Stimulated activated CD4-positive, alpha-beta T cell treated with anti-CD3 and anti-CD28 coated beads, TNF-alpha, amount 100 ng/mL, for 4 hours (primary cell): ENCODE measurements around the gene UPP1.
"Not testable (repeated sequence)": the region's sequence is repeated elsewhere in the genome, so short reads cannot be mapped to it uniquely, and the experiment has no call there.

ENCODE experiments used
- DNase-seq, 3 experiments: peaks; one replicate each; pipeline ENCODE4 v3.0.0-alpha.2; 2020; ENCODE audit warnings: low read depth in 3 of 3

UPP1 gene

DNA sequence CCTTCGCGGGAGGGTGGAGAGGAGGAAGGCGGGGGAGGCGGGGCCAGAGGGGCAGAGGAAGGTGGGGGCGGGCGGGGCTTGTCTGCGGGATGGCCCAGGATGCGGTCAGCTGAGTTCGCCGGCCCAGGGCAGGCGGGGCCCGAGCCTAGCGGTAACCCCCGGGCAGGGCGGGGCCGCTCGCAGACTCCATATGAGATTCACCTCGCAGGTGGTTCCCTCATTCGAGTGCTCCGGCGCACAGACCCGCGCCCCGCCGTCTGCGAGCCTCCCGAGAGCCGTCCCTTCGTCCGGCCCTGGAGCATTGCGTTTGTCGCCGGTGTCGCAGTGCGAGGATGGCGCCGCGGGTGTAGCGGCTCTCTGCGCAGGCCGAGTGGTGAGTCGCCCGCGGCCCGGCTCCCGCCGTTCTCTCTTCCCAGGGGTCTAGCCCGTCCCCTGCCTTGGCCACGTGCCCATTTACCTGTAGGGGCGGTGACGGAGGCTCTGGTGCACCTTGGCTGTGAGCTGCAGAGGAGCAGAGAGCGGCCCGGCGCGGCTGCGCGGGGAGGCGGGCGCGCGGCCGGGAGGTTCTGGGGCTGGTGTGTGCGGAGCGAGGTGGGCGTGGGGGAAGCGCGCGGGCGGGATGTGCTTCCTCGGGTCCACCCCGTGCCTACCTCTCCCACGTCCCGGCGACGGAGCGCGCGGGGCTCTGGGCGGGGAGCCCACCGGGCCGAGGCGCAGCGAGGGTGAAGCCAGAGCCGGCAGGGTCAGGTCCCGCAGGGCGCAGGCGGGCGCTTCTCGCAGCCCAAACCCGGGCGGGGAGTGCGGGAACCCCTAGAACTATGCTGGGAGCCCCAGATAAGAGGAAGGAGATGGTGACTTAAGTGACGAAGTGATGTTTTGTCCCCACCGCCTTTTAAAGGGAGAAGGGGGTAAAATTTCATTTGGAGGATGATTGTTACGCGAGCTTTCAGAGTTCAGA is at the start of gene UPP1:
Gene UPP1, plus strand, starts transcription at position 220 of the 958 bp plus-strand sequence. CDS start 5,519 bp downstream, outside the sequence.
- peak; percentile 63 to 84 (median 67) for DNase-seq

DNA sequence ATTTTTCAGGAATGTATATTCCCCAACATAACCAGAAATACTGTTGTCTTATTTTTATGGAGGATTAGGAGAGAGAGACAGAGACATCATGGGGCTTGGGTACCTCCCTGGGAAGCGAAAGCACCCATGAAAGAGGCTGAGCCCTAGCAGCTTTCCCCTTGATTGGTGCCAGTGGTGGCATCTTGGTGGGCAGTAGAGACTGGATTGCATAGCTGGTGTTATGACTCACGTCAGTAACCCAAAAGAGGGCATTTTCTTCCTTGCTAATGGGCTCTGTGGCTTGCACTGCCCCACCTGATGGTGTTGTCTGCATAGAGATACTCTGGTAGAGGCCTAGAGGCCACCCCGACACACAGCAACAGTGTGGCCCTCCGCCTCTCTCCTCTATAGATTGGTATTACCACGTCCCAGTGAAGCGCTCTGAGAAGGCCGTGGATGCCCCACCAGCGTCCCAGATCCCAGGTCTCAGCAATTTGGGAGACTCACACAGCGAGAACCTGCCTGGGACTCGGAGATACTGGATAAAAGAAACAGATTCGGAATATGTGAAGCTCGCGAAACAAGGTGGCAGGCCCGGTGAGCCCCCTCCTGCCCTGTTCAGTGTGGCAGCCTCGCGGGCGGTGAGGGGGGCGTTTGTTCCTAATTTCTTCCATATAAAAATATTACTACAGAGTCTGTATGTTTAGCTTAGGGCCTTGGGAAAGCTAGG is 48.0 kb upstream of the UPP1 start:
- DNase-seq, result no peak

DNA sequence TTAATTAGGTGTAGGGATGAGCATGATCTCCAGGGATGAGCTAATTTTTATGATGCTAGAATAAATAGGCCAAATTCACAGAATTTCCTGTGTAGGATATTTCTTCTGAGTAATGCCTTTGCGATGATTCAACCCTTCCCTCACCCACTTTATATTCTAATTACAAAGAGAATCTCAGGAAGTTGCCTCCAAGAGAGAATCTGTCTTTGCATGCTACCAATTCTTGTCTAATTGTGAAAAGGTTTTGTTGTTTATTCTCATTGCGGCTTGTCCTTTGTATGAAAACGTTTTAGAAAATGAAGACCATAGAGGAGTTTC is 47.5 kb upstream of the UPP1 start:
- DNase-seq, result no peak

DNA sequence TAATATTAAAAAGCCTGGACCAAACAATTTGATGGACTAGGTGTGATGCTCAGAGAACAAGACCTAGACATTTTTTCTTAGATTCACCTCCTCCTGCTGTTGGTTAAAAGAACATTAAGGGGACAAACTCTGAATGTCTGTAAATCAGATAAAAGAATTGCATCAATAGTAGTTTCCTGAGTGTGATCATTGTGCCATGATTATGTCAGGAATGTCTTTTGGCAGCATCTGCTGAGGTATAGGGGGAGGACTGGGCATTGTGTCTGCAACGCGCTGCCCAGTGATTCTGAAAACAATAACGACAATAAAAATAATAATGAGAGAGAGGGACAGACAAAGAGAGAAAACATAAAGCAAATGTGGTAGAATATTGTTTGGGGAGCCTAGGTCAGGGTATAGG is 46.8 kb upstream of the UPP1 start:
- DNase-seq, result no peak

DNA sequence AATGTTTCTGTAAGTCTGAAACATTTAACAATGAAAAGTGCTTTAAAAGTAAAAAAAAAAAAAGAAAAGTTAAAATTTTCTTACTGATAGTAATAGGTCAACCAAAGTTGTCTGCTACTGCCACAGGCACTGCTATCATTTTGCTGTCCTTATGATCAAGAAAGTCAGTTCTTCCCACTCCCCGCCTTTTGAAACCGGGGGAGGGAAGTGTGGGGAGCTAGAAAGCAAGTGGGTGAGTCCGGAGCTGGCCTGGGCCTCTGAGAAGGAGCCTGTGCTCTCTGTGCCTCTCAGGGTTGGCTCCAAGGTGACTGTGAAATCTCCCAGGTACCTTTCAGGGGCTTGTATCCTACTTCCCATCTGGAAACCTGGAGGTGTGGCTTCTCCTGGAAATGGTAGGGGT is 46.4 kb upstream of the UPP1 start:
- no peak for DNase-seq

DNA sequence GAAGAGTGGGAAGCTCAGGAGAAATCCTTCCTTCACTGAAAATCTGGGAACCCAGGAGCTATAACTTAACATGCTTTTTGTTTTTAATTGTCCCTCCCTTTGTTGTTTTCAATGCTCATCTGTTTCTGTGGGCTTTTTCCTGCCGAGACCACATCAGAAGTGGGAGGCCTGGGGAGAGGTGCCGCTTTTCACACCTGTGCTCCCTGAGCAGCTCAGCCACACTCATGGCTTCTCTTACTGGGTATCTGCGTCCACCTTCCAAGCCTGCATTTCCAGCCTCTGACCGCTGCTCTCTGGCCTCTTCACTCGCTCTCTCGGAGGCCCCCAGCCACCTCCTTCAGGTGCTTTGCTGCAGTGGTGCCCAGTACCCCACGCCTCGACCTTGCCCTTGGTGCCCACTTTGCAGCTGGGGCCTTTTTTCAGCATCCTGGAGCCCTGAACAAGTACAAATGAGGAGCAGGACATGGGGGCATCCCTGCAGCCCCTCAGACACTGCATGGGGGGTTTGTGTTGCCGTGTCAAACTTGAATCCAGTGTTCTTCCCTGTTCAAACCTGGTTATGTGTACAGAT is 43.8 kb upstream of the UPP1 start:
- DNase-seq, result no peak

DNA sequence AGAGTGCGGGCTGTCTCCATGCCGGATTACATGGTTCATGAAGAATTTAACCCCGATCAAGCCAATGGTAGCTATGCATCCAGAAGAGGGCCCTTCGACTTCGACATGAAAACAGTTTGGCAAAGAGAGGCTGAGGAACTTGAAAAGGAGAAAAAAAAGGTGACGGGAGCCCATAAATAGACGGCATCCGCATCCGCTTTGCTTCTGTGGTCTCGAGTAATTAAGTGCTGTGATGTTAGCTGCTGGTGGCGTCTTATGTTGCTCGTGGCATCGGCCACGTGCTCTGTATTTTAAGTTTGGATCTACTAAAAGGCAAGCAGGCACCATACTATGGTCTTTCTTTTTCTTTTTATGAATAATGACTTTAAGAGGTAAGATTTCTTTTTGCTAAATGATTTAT is 42.6 kb upstream of the UPP1 start:
- no peak for DNase-seq

DNA sequence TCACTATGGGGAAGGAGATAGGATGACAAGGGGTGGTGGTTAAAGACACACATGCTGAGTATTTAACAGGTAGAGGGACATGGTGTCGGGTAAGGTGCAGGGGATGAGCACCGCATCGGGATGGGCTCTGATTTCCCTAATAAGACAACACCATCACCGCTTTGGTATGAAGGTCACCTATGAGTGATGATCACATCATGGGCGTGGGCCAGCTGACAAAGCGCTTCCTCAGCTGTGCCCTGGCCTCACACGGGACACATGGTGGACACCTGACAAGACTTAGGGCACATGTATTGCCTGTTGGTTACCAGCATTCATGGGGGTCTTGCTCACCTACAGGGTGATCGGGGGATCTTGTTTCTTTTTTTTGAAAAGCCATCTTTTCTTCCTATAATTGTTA is 41.0 kb upstream of the UPP1 start:
- no peak for DNase-seq

DNA sequence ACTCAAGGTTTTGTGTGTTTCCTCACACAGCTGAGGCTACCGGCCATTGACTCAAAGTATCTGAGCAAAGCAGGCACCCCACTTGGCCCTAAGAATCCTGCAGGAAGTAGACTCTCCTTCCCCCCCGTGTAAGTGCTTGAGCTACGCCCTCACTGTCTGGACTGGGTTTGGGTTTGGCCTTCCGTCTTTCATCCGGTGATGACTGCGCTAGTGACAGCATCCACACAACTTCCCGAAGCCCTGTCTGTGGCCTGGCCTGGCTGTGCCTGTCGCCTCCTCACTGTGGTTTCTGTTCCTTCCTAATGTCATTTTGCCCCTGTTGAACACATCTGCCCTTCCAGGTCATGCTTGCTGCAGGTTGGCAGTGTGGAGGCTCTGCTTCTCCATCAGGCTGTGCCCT is 39.2 kb upstream of the UPP1 start:
- no peak for DNase-seq

DNA sequence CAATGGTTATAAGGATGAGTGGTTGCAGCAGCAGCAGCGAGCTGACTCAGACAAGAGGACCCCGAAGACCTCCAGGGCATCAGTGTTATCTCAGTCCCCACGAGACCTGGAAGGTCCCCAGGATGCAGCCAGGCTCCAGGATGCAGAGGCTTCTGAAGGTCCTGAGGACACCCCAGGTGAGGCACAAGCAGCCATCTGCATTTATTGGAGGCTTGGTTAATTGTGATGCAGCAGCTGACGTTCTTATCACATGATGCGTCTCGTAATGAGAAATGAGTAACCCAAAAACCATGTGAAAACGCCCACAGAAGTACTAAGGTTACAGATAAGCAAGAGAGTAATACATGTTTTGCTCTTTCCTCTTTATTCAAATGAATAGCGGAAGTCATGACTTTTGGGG is 36.3 kb upstream of the UPP1 start:
- DNase-seq, result no peak

DNA sequence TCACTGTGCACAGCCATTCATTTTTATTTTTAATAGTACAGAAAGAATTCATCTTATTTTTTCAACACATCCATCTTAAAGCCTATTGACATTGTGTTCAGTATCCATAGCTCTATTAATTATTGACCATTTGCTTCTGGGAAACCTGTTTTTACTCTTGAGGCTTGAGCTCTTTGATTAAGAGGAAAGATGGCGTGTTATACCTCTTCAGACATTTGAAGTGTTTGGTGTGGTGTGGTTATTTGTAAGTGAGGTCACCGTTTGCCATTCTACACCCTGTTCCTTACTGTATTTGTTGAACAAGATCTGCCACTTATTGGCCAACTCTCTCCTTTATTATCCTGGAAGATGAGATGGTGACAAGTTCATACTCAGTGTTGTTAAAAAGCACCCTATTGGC is 35.3 kb upstream of the UPP1 start:
- no peak for DNase-seq

DNA sequence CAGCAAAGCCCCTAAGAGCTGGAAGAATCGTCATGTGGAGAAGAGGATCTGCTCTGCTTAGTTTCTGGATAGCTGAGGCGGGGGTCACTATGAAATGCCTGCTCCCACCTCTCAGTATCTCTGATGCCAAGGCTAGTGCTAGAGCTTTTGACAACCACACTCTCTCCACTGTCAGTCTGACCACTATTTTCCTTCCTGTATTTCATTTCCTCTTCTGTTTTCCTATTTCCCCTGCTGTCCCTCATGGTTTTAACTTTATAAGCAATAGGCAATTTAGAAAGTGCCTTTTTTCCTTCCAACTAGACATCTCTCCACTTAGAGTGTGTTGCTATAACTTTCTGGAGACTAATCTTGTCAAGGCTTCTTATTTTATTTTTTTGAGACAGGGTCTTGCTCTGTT is 30.1 kb upstream of the UPP1 start:
- no peak for DNase-seq

DNA sequence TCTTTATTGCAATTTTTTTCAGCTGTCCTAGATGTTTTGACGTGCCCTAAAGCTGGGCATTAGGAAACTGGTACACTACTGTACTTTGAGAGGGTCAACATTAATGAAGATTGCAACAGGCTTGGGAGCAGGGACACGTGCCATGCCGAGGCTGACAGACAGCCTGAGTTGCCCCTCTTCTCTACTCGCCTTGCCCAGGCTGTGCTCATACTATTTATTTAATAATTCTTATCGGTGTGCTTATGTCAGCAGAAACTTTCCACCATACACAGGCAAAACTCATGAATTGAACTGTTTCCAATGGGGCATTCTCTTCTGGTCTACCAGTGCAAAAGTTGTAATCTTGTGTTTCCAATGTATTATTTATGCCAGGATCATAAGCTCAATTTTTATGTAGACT is 29.4 kb upstream of the UPP1 start:
- no peak for DNase-seq

DNA sequence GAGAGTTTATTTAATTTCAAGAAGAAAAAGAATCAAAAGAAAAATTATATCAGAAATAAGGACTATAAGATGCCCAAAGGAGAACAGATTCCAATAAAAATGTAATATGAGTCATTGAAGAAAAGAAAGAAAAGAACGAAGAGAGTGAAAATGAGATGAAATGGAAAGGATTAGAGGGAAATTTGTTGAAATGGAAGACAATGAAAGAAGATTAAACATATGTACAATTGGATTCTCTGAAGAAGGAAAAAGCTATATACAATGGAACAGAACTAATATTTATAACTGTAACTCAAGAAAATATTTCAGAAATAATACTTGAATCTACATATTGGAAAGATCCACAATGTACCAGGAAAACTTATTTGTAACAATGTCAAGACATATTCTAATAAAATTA is 25.1 kb upstream of the UPP1 start:
- no peak for DNase-seq

DNA sequence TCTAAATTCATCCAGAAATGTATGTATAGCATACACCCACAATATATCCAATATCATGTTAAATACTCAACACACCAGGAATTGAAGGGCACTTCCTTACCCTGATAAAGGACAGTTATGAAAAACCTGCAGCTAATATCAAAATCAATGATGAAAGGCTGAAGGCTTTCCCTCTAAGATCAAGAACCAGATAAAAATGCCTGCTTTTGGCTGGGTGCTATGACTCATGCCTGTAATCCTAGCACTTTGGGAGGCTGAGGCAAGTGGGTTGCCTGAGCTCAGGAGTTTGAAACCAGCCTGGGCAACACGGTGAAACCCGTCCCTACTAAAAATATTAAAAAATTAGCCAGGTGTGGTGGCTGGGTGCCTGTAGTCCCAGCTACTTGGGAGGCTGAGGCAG is 21.6 kb upstream of the UPP1 start:
- no peak for DNase-seq

DNA sequence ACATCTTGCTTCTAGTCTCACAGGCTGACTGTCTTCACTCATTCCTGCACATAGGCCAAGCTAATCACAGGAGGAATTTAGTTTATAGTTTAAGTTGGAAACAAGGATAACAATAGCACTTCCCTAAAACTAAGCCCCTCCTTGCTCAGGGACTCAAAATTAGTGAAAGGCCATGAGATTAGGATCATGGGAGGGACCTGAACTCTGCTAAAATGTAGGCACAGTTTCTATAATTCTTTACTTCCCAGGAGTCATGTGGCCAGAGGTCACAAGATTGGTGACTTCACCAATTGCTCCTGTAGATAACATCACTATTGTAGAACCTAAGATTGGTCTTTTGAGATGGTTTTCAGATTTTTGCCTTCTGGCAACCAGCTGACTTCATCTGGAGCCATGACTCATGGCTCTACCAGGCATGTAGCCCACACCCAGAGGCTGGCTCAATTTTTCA is 14.8 kb upstream of the UPP1 start:
- DNase-seq, result no peak

DNA sequence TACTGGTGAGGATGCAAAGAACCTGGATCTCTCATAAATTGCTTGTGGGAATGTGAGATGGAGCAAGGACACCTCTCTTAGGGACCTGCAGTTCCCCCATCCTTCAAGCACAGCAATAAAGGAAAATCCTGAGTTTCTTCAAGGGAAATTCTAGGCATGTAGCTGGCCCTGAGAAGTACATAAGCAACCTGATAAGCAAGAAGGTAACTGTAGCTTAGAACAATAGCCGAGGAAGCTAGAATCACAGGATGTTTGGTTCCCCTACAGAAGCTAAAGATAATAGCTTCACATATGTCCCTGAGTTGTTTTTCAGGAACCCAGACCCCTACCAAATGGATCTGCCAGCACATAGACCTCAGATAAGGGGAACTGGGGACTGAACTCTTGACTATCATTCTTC is 11.6 kb upstream of the UPP1 start:
- DNase-seq, result no peak

DNA sequence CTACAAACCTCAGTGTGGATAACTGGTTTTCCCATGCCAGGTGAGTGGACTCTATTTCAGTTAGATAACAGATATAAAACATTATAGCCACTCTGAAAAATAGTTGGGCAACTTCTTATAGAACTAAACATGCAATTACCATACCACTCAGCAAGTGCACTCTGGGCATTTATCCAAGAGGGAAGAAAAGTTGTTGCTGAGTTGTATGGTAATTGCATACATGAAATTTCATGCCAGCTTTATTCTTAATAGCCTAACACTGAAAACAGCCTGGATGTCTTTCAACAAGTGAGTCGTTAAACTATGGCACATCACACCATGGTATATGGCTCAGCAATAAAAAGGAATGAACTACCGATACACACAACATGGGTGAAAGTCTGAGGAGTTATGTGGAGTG is 10.6 kb upstream of the UPP1 start:
- no peak for DNase-seq

DNA sequence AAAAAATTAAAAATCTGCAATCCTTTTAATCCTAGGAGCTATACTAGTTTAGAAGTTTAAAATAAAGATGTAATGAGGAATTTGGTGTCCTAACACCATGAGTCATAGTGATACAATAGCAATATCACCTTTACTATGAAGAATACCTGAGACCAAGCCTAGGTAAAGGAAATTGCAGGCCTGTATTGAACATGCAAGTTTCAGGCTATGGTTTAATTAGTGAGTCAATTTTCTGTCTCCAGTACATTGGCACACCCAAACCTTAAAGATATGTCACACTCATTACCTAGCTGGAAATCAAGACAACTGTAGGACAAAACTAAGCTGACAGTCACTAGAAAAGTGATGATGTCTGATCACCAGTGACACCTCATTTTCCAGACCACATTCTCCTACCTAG is 6.7 kb upstream of the UPP1 start:
- DNase-seq, result not testable (repeated sequence)

DNA sequence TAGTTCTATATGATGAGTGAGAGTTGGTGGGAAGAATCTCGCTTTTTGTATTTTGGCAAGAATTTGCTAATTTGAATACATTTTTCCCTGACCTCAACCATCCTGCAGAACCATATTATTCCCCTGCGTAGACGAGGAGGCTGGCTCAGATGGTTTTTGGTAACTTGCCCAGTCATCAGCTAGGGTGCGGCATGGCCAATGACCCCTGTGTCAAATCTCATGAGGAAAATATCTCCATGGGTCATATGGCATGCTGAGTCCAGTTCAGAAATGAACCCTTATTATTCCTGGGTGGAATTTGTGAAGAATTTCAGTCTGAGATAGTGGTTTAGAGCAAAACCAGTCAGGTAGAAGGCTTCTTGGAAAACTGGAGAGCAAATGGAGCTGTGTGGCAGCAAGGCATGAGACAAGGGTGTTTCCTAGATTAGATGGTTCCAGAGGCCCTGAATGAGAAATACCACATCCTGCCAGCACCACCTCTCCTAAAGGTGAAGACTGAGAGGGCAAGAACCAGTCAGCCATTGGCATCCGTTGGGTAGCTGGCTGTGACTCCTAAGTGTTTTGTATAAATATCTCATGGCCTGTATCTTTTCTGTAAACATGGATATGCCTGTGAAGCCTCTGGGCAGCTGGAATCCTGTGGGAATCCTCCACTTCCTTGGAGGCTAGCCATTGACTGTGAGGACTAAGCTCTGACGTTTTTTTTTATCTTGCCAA is 5.8 kb upstream of the UPP1 start:
- DNase-seq, result no peak

DNA sequence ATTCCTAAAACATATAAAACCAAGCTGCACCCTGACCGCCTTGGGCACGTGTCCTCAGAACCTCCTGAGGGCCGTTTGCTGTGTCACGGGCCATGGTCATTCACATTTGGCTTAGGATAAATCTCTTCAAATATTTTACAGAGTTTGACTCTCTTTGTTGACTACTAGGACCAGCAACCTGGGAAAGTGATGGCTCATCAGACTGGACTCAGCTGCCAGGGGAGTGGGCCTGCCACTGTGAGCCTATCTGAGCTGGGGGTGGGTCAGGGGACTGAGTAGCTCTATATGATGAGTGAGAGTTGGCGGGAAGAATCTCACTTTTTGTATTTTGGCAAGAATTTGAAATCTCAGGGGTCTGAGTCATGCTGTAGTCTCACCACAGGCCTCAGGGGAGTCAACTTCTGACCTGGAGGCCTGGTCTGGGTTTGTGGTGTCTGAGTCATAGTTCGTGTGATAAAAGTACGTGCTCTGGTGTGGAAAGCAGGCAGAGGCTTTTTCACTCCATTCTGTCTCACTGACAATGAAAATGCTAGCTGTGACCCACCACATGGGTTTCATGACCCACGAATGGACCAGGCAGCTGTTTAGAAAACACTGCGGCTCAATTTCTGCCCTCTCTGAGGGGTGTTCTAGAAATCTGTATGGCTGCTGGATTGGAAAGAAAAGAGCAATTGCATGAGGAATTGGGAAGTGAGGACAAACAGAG is 4.2 kb upstream of the UPP1 start:
- peak in 2 of 3 experiments; percentile 49 to 63 for DNase-seq

DNA sequence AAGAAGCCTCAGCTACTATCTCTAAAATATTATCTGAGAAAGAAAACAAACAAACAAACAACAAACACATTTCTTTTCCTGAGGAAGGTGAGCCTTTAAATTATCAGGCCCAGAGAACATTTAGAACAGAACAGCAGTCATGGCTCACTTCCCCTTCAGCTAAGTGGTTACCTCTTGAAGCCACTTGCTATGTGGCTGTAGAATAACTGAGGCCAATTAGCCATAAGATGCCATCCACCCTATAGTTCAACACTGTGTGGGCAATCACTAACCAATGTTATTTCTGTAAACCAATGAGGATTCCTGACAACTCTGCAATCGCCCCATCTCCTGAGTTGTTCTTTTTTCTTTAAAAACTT is 3.7 kb upstream of the UPP1 start:
- no peak for DNase-seq
